Measurements from ENCODE around the gene TMEM208.

- TF ChIP-seq POLR2A (IDR thresholded peaks at IDR 0.05) = no peak
- TF ChIP-seq CTCF (IDR thresholded peaks at IDR 0.05) = no peak
Observed at GRCh38 chr16:67243481-67243880, 16.6 kb downstream of the TMEM208 start.

Measured in adrenal gland (tissue), 5 donors.